ENCODE measurements around the gene CCP110. TPM values are rescaled to one million over a fixed set of nuclear protein-coding genes. Genes with fewer than 3 reads are reported as not detected.

CCP110 gene
- total and polyA plus RNA-seq, 2 of the 13 experiments (the other 11 are each of a cell fraction or from before 2014, with no cell fraction given), result 10.0 to 11.1 TPM

- no peak for TF ChIP-seq ZNF280B (CRISPR knock-in tag; IDR thresholded peaks at IDR 0.05; ENCODE audit: borderline replicate concordance)
- TF ChIP-seq ZSCAN12 (CRISPR knock-in tag; IDR thresholded peaks at IDR 0.05), result 0 out of 2 replicates have a peak, but pooled peaks have one; percentile 29
- TF ChIP-seq IRF9 (CRISPR knock-in tag; IDR thresholded peaks at IDR 0.05; ENCODE audit: borderline replicate concordance), result no peak
- TF ChIP-seq, protein P1, sequence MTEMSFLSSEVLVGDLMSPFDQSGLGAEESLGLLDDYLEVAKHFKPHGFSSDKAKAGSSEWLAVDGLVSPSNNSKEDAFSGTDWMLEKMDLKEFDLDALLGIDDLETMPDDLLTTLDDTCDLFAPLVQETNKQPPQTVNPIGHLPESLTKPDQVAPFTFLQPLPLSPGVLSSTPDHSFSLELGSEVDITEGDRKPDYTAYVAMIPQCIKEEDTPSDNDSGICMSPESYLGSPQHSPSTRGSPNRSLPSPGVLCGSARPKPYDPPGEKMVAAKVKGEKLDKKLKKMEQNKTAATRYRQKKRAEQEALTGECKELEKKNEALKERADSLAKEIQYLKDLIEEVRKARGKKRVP (CRISPR knock-in tag; IDR thresholded peaks at IDR 0.05), result 0 out of 4 replicates have a peak, but pooled peaks of 1 of the 2 experiments have one; percentile 20
- TF ChIP-seq ZC3H13 (CRISPR knock-in tag; IDR thresholded peaks at IDR 0.05), result no peak
- TF ChIP-seq ZNF430 (CRISPR knock-in tag; IDR thresholded peaks at IDR 0.05), result no peak
- TF ChIP-seq, protein P2, sequence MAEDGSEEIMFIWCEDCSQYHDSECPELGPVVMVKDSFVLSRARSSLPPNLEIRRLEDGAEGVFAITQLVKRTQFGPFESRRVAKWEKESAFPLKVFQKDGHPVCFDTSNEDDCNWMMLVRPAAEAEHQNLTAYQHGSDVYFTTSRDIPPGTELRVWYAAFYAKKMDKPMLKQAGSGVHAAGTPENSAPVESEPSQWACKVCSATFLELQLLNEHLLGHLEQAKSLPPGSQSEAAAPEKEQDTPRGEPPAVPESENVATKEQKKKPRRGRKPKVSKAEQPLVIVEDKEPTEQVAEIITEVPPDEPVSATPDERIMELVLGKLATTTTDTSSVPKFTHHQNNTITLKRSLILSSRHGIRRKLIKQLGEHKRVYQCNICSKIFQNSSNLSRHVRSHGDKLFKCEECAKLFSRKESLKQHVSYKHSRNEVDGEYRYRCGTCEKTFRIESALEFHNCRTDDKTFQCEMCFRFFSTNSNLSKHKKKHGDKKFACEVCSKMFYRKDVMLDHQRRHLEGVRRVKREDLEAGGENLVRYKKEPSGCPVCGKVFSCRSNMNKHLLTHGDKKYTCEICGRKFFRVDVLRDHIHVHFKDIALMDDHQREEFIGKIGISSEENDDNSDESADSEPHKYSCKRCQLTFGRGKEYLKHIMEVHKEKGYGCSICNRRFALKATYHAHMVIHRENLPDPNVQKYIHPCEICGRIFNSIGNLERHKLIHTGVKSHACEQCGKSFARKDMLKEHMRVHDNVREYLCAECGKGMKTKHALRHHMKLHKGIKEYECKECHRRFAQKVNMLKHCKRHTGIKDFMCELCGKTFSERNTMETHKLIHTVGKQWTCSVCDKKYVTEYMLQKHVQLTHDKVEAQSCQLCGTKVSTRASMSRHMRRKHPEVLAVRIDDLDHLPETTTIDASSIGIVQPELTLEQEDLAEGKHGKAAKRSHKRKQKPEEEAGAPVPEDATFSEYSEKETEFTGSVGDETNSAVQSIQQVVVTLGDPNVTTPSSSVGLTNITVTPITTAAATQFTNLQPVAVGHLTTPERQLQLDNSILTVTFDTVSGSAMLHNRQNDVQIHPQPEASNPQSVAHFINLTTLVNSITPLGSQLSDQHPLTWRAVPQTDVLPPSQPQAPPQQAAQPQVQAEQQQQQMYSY (CRISPR knock-in tag; IDR thresholded peaks at IDR 0.05), result no peak
- TF ChIP-seq, protein P3, sequence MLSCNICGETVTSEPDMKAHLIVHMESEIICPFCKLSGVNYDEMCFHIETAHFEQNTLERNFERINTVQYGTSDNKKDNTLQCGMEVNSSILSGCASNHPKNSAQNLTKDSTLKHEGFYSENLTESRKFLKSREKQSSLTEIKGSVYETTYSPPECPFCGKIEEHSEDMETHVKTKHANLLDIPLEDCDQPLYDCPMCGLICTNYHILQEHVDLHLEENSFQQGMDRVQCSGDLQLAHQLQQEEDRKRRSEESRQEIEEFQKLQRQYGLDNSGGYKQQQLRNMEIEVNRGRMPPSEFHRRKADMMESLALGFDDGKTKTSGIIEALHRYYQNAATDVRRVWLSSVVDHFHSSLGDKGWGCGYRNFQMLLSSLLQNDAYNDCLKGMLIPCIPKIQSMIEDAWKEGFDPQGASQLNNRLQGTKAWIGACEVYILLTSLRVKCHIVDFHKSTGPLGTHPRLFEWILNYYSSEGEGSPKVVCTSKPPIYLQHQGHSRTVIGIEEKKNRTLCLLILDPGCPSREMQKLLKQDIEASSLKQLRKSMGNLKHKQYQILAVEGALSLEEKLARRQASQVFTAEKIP (CRISPR knock-in tag; IDR thresholded peaks at IDR 0.05; ENCODE audit: borderline replicate concordance), result no peak
- no peak for TF ChIP-seq ZNF776 (CRISPR knock-in tag; IDR thresholded peaks at IDR 0.05)
- TF ChIP-seq ZMYM3 (CRISPR knock-in tag; IDR thresholded peaks at IDR 0.05), result no peak
- 0 out of 2 replicates have a peak, but pooled peaks have one; percentile 15 for TF ChIP-seq ZNF629 (CRISPR knock-in tag; conservative IDR thresholded peaks at IDR 0.05)
- TF ChIP-seq ZMYM4 (CRISPR knock-in tag; IDR thresholded peaks at IDR 0.05), result no peak
- no peak for TF ChIP-seq ZEB1 (IDR thresholded peaks at IDR 0.05; ENCODE audit: insufficient replicate concordance, low read depth)
- TF ChIP-seq ZFP37 (CRISPR knock-in tag; IDR thresholded peaks at IDR 0.05; ENCODE audit: borderline replicate concordance), result no peak
- TF ChIP-seq, protein P4, sequence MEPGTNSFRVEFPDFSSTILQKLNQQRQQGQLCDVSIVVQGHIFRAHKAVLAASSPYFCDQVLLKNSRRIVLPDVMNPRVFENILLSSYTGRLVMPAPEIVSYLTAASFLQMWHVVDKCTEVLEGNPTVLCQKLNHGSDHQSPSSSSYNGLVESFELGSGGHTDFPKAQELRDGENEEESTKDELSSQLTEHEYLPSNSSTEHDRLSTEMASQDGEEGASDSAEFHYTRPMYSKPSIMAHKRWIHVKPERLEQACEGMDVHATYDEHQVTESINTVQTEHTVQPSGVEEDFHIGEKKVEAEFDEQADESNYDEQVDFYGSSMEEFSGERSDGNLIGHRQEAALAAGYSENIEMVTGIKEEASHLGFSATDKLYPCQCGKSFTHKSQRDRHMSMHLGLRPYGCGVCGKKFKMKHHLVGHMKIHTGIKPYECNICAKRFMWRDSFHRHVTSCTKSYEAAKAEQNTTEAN (CRISPR knock-in tag; conservative IDR thresholded peaks at IDR 0.05), result 0 out of 2 replicates have a peak, but pooled peaks have one; percentile 28
- TF ChIP-seq, protein P5, sequence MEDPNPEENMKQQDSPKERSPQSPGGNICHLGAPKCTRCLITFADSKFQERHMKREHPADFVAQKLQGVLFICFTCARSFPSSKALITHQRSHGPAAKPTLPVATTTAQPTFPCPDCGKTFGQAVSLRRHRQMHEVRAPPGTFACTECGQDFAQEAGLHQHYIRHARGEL (CRISPR knock-in tag; IDR thresholded peaks at IDR 0.05), result no peak
- TF ChIP-seq DPF2 (CRISPR knock-in tag; IDR thresholded peaks at IDR 0.05; ENCODE audit: borderline replicate concordance, low read depth), result no peak
- no peak for TF ChIP-seq ZNF160 (CRISPR knock-in tag; IDR thresholded peaks at IDR 0.05)
- TF ChIP-seq PCBP1 (IDR thresholded peaks at IDR 0.05; ENCODE audit: borderline replicate concordance, low read depth, low read length), result no peak
Measured at GRCh38 chr16:19525385-19525723, 1.6 kb downstream of the CCP110 start (continued).
